Astrocyte (in vitro differentiated cells and primary cell): ENCODE data around the gene SH3BP1. TPM values are rescaled to one million over a fixed set of nuclear protein-coding genes. Genes with fewer than 3 reads are reported as not detected.

Experiments used
- DNase-seq: peaks from one replicate; pipeline ENCODE4 v3.0.0-alpha.2; 2010; ENCODE audit warnings: low read depth
- FAIRE-seq: peaks from 2 replicates; lab custom pipeline; 2011; peaks lifted over from hg19 to GRCh38; lab: Jason Lieb, UNC
- H2AFZ ChIP-seq: 2 replicates; pipeline ENCODE4 v1.6.0; 2012; ENCODE audit warnings: low read depth, low read length, inconsistent platforms
- H3K27ac ChIP-seq: 2 replicates; pipeline ENCODE4 v1.5.1; 2011; ENCODE audit warnings: low read depth, low read length, inconsistent platforms
- H3K27me3 ChIP-seq: 2 replicates; pipeline ENCODE4 v1.6.0; 2011; ENCODE audit warnings: low read length, inconsistent platforms; ENCODE audit not compliant: insufficient read depth
- H3K36me3 ChIP-seq: 2 replicates; pipeline ENCODE4 v1.5.1; 2011; ENCODE audit warnings: low read length, inconsistent platforms; ENCODE audit not compliant: insufficient read depth
- H3K4me1 ChIP-seq: 2 replicates; pipeline ENCODE4 v1.5.1; 2011; ENCODE audit warnings: low read length, inconsistent platforms; ENCODE audit not compliant: insufficient read depth
- H3K4me2 ChIP-seq: 2 replicates; pipeline ENCODE4 v1.6.0; 2012; ENCODE audit warnings: low read length, inconsistent platforms
- H3K4me3 ChIP-seq: 2 replicates; pipeline ENCODE4 v1.5.1; 2011; ENCODE audit warnings: low read depth, mild to moderate bottlenecking, low read length, inconsistent platforms; ENCODE audit not compliant: insufficient read depth
- H3K79me2 ChIP-seq: 2 replicates; pipeline ENCODE4 v1.6.0; 2012; ENCODE audit warnings: mild to moderate bottlenecking, low read length, inconsistent platforms; ENCODE audit not compliant: insufficient read depth
- H3K9ac ChIP-seq: 2 replicates; pipeline ENCODE4 v1.6.0; 2012; ENCODE audit warnings: mild to moderate bottlenecking, low read length, inconsistent platforms
- H3K9me3 ChIP-seq: 2 replicates; pipeline ENCODE4 v1.5.1; 2012; ENCODE audit warnings: low read depth, mild to moderate bottlenecking, low read length, inconsistent platforms; ENCODE audit not compliant: insufficient read depth
- H4K20me1 ChIP-seq: 2 replicates; pipeline ENCODE4 v1.6.0; 2012; ENCODE audit warnings: low read length, inconsistent platforms; ENCODE audit not compliant: insufficient read depth
- H3K27ac Mint-ChIP-seq: one replicate; pipeline ENCODE4 v1.8.0; 2021; ENCODE audit warnings: mild to moderate bottlenecking, mixed read lengths; ENCODE audit not compliant: unreplicated experiment
- H3K27me3 Mint-ChIP-seq: one replicate; pipeline ENCODE4 v1.8.0; 2021; ENCODE audit warnings: low read depth, mixed read lengths; ENCODE audit not compliant: unreplicated experiment
- H3K36me3 Mint-ChIP-seq: one replicate; pipeline ENCODE4 v1.8.0; 2021; ENCODE audit warnings: low read depth, mixed read lengths; ENCODE audit not compliant: unreplicated experiment
- H3K4me1 Mint-ChIP-seq: one replicate; pipeline ENCODE4 v1.8.0; 2021; ENCODE audit warnings: low read depth, mixed read lengths; ENCODE audit not compliant: unreplicated experiment
- H3K4me3 Mint-ChIP-seq: one replicate; pipeline ENCODE4 v1.8.0; 2021; ENCODE audit warnings: mild to moderate bottlenecking, moderate library complexity, mixed read lengths; ENCODE audit not compliant: unreplicated experiment
- H3K9me3 Mint-ChIP-seq: one replicate; pipeline ENCODE4 v1.8.0; 2021; ENCODE audit warnings: mild to moderate bottlenecking, mixed read lengths; ENCODE audit not compliant: unreplicated experiment
- EZH2 ChIP-seq: IDR thresholded peaks from 2 replicates; pipeline ENCODE4 v1.6.1; 2012; ENCODE audit warnings: mild to moderate bottlenecking, low read length, inconsistent platforms; ENCODE audit not compliant: insufficient read depth
- total RNA-seq: library from RNA; stranded (reverse); gene quantifications from 2 replicates; pipeline ENCODE4 v1.2.1, GENCODE V29; 2021
- TF ChIP-seq, protein P1 (sequence below): IDR thresholded peaks from 2 replicates; pipeline ENCODE4 v1.5.1; 2011; ENCODE audit warnings: low read depth, mild to moderate bottlenecking, inconsistent platforms, low read length, moderate library complexity; ENCODE audit not compliant: insufficient read depth

The SH3BP1 gene
- total RNA-seq, 1 donor from 2014 or later, result 26.5 TPM

GRCh38 chr22:37624876-37625275 lies 14.6 kb upstream of the SH3BP1 start:
- H3K4me2 ChIP-seq, result no peak overlapping the region

GRCh38 chr22:37625737-37626136 lies 13.7 kb upstream of the SH3BP1 start:
- H3K27ac ChIP-seq, result no peak overlapping the region
- H3K4me3 ChIP-seq, result no peak overlapping the region
- H3K4me2 ChIP-seq, result no peak overlapping the region
- H3K9me3 ChIP-seq, result no peaks in the 10 kb centered on the region
- H3K9ac ChIP-seq, result no peak overlapping the region
- H3K27me3 ChIP-seq, result no peaks in the 10 kb centered on the region
- Mint-ChIP-seq H3K9me3 (no peaks in the 10 kb centered on the region), H3K27me3 (no peaks in the 10 kb centered on the region), H3K36me3 (peaks cover 5% of the 10 kb centered on the region), H3K27ac (no peak overlapping the region), H3K4me1 (peaks cover 8% of the 10 kb centered on the region), H3K4me3 (no peak overlapping the region)
- no peak for DNase-seq
- H2AFZ ChIP-seq, result no peak overlapping the region
- H3K79me2 ChIP-seq, result no peaks in the 10 kb centered on the region
- TF ChIP-seq EZH2, result no peak
- TF ChIP-seq, protein P1, sequence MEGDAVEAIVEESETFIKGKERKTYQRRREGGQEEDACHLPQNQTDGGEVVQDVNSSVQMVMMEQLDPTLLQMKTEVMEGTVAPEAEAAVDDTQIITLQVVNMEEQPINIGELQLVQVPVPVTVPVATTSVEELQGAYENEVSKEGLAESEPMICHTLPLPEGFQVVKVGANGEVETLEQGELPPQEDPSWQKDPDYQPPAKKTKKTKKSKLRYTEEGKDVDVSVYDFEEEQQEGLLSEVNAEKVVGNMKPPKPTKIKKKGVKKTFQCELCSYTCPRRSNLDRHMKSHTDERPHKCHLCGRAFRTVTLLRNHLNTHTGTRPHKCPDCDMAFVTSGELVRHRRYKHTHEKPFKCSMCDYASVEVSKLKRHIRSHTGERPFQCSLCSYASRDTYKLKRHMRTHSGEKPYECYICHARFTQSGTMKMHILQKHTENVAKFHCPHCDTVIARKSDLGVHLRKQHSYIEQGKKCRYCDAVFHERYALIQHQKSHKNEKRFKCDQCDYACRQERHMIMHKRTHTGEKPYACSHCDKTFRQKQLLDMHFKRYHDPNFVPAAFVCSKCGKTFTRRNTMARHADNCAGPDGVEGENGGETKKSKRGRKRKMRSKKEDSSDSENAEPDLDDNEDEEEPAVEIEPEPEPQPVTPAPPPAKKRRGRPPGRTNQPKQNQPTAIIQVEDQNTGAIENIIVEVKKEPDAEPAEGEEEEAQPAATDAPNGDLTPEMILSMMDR, result no peak
- H3K36me3 ChIP-seq, result peaks cover 3% of the 10 kb centered on the region
- H4K20me1 ChIP-seq, result peaks cover 3% of the 10 kb centered on the region
- no peaks in the 10 kb centered on the region for H3K4me1 ChIP-seq
- no peak for FAIRE-seq

More at GRCh38 chr22:37624876-37625275, 14.6 kb upstream of the SH3BP1 start:
- H3K9ac ChIP-seq, result no peak overlapping the region
- no peak overlapping the region for H2AFZ ChIP-seq
- peaks cover 8% of the 10 kb centered on the region for H3K4me1 Mint-ChIP-seq
- H3K27ac Mint-ChIP-seq, result no peak overlapping the region
- H3K27ac ChIP-seq, result no peak overlapping the region
- FAIRE-seq, result no peak
- H3K4me3 Mint-ChIP-seq, result no peak overlapping the region
- H3K27me3 ChIP-seq, result no peaks in the 10 kb centered on the region
- H3K4me1 ChIP-seq, result no peaks in the 10 kb centered on the region
- no peak for TF ChIP-seq EZH2
- TF ChIP-seq, protein P1, result no peak
- H3K4me3 ChIP-seq, result no peak overlapping the region
- no peaks in the 10 kb centered on the region for H3K9me3 ChIP-seq
- H3K9me3 Mint-ChIP-seq, result no peaks in the 10 kb centered on the region
- peaks cover 3% of the 10 kb centered on the region for H4K20me1 ChIP-seq
- no peaks in the 10 kb centered on the region for H3K27me3 Mint-ChIP-seq
- H3K36me3 ChIP-seq, result peaks cover 5% of the 10 kb centered on the region
- peaks cover 5% of the 10 kb centered on the region for H3K36me3 Mint-ChIP-seq
- no peak for DNase-seq
- H3K79me2 ChIP-seq, result no peaks in the 10 kb centered on the region

DNA sequence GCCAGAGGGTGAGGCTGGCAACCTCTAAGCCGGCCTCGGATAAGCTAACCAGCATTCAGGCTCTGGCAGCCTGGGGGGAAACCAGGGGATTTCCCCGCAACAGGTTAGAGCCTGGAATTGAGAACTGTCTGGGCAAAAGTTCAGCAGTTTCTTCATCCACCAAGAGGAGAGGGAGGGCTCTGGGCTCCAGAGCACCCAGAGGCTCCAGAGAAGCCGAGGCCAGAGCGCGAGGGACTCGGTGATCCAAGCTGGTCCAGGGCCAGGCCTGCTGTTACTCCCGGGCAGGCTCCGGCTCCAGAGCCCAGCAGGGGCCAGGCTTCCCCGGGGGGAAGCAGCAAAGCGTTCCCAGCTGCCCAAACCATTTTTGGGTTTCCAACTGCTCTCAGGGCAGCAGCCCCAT lies 13.3 kb upstream of the SH3BP1 start:
- Histone ChIP-seq H3K27ac (no peak overlapping the region), H3K4me3 (no peak overlapping the region), H4K20me1 (peaks cover 3% of the 10 kb centered on the region), H3K36me3 (peaks cover 2% of the 10 kb centered on the region), H3K9ac (no peak overlapping the region), H3K4me2 (no peak overlapping the region), H3K4me1 (no peaks in the 10 kb centered on the region), H2AFZ (no peak overlapping the region), H3K27me3 (no peaks in the 10 kb centered on the region), H3K9me3 (no peaks in the 10 kb centered on the region), H3K79me2 (no peaks in the 10 kb centered on the region)
- H3K27ac Mint-ChIP-seq, result no peak overlapping the region
- no peak for DNase-seq
- H3K4me3 Mint-ChIP-seq, result no peak overlapping the region
- peaks cover 5% of the 10 kb centered on the region for H3K36me3 Mint-ChIP-seq
- H3K4me1 Mint-ChIP-seq, result peaks cover 8% of the 10 kb centered on the region
- H3K9me3 Mint-ChIP-seq, result no peaks in the 10 kb centered on the region
- H3K27me3 Mint-ChIP-seq, result no peaks in the 10 kb centered on the region
- TF ChIP-seq, protein P1, result no peak
- no peak for TF ChIP-seq EZH2
- FAIRE-seq, result no peak
